Activated CD8-positive, alpha-beta T cell treated with anti-CD3 and anti-CD28 coated beads, Interleukin-2, amount 10 ng/mL, durations not matched to agents 7 days and 5 days (primary cell): ENCODE data around the gene C6orf62. TPM values are rescaled to one million over a fixed set of nuclear protein-coding genes. Genes with fewer than 3 reads are reported as not detected.
A peak's percentile ranks its signal among the peaks of the same experiment; 100 is the strongest.
"Not testable (repeated sequence)": the region's sequence is repeated elsewhere in the genome, so short reads cannot be mapped to it uniquely, and the experiment has no call there.

Source experiments
- ATAC-seq: fragments of 150-1000 bp; cut with Tn5 transposase; one replicate; pipeline ENCODE4 v1.10.0; 2021; ENCODE audit warnings: moderate library complexity
- CTCF ChIA-PET: fragments of 350-600 bp; sonication (Branson Sonifier 250); formaldehyde crosslinking; loops from one replicate; lab custom pipeline; 2021; ENCODE audit warnings: antibody characterized with exemption; lab: Charles Lee
- POLR2A ChIA-PET: fragments of 350-600 bp; sonication (Branson Sonifier 250); formaldehyde crosslinking; loops from one replicate; lab custom pipeline; 2021; ENCODE audit warnings: antibody characterized with exemption; lab: Charles Lee
- DNase-seq: peaks from one replicate; pipeline ENCODE4 v3.0.0-alpha.2; 2020
- H3K27ac Mint-ChIP-seq: one replicate; pipeline ENCODE4 v1.8.0; 2021; ENCODE audit warnings: mild to moderate bottlenecking, mixed read lengths
- H3K27me3 Mint-ChIP-seq: one replicate; pipeline ENCODE4 v1.8.0; 2021; ENCODE audit warnings: low read depth, mixed read lengths
- H3K36me3 Mint-ChIP-seq: one replicate; pipeline ENCODE4 v1.8.0; 2021; ENCODE audit warnings: low read depth, mixed read lengths
- H3K4me1 Mint-ChIP-seq: one replicate; pipeline ENCODE4 v1.8.0; 2021; ENCODE audit warnings: low read depth, mixed read lengths
- H3K4me3 Mint-ChIP-seq: one replicate; pipeline ENCODE4 v1.8.0; 2021; ENCODE audit warnings: mild to moderate bottlenecking, mixed read lengths
- H3K9me3 Mint-ChIP-seq: one replicate; pipeline ENCODE4 v1.8.0; 2022; ENCODE audit warnings: mixed read lengths; ENCODE audit not compliant: insufficient read depth
- total RNA-seq, 2 experiments: library from RNA; stranded (reverse); gene quantifications; one replicate each; pipeline ENCODE4 v1.2.3, GENCODE V29; 2021

C6orf62 gene
- total RNA-seq, 2 experiments from 2014 or later: 121 to 128 TPM

DNA sequence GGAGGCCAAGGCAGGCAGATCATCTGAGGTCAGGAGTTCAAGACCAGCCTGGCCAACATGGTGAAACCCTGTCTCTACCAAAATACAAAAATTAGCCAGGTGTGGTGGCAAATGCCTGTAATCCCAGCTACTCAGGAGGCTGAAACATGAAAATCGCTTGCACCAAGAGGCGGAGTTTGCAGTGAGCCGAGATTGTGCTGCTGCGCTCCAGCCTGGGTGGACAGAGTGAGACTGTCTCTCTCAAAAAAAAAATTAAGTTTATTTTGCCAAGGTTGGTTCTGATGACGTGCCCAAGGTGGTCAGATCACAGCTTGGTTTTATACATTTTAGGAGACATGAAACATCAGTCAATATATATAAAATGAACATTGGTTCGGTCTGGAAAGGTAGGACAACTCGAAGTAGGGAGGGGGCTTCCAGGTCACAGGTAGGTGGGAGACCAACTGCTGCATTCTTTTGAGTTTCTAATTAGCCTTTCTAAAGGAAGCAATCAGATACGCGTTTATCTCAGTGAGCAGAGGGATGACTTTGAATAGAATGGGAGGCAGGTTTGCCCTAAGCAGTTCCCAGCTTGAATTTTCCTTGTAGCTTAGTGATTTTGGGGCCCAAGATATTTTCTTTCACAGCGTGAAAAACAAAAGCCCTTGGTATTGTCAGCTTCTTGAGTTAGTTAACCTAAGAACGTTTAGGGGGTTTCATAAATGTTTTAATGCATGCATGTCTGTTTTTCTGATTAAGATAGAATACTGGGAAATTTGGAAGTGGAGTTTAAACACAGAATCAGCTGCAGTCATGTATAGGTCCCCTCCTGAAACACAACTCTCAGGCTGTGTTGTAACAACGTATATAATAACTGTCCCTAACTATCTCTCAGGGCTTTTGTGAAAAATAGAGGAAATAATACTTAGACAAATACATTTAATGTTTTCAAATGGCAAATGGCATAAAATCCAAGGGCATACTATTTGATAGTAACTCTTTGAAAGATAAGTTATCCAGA lies 35.4 kb downstream of the C6orf62 start:
- H3K4me1 Mint-ChIP-seq: no peaks in the 10 kb centered on the region
- H3K4me3 Mint-ChIP-seq: no peak overlapping the region
- ChIA-PET CTCF (no interaction called here), POLR2A (no interaction called here)
- H3K36me3 Mint-ChIP-seq: peaks cover 3% of the 10 kb centered on the region
- no peak overlapping the region for H3K27ac Mint-ChIP-seq
- no peaks in the 10 kb centered on the region for H3K9me3 Mint-ChIP-seq
- DNase-seq: no peak
- no peaks in the 10 kb centered on the region for H3K27me3 Mint-ChIP-seq
- ATAC-seq: no peak

DNA sequence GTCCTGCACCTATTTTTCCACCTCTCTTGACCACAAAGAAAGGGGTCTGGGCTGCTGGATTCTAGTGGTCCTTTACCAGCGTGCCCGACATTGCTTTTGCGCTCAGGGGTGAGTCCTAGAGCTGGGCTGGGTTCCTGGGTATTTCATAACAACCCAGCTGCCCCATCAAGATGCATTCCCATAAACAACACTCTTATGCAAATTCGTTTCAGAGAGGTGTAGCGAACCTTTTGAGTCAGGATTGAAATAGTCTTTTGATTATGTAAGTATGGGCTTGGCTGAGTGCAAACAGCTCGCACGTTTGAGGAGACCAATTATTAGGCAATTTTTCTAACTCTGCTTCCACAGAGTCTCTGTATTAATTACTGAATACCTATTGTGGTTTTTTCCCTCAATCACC lies 38.4 kb downstream of the C6orf62 start:
- ChIA-PET POLR2A (no interaction called here), CTCF (no interaction called here)
- H3K9me3 Mint-ChIP-seq: no peaks in the 10 kb centered on the region

DNA sequence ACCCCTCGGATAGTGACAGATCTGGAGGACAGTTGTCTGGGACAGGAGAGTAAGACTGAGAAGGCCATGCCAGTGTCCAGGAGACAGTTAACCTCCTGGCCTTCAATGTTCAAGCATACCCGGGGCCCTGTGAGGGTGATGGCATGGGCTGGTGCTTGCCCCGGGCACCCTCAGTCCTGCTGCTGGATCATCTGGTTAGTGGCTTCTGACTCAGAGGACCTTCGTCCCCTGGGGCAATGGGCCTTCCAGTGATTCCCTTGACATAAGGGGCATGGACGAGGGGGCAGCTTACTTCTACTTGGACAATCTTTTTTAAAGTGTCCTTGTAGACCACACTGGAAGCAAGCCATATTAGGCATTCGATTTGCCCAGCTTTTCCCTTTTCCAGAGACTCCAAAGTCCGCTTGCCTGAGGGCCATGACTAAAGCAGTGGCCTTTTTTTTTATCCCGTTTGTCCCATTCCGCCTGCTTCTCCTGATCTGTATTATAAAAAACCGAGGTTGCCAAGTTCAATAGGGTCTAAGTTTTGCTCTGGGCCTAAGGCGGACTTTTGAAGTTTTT lies 40.1 kb downstream of the C6orf62 start:
- DNase-seq, H3K9me3 Mint-ChIP-seq, CTCF ChIA-PET, H3K4me1 Mint-ChIP-seq, H3K27me3 Mint-ChIP-seq, H3K4me3 Mint-ChIP-seq, H3K27ac Mint-ChIP-seq, POLR2A ChIA-PET, ATAC-seq: not testable (repeated sequence)
- peaks cover 10% of the 10 kb centered on the region for H3K36me3 Mint-ChIP-seq

More for the DNA sequence above, 38.4 kb downstream of the C6orf62 start:
- DNase-seq: no peak
- no peaks in the 10 kb centered on the region for H3K27me3 Mint-ChIP-seq
- peaks cover 2% of the 10 kb centered on the region for H3K36me3 Mint-ChIP-seq
- no peak for ATAC-seq
- no peak overlapping the region for H3K4me3 Mint-ChIP-seq
- no peaks in the 10 kb centered on the region for H3K4me1 Mint-ChIP-seq
- H3K27ac Mint-ChIP-seq: no peak overlapping the region

DNA sequence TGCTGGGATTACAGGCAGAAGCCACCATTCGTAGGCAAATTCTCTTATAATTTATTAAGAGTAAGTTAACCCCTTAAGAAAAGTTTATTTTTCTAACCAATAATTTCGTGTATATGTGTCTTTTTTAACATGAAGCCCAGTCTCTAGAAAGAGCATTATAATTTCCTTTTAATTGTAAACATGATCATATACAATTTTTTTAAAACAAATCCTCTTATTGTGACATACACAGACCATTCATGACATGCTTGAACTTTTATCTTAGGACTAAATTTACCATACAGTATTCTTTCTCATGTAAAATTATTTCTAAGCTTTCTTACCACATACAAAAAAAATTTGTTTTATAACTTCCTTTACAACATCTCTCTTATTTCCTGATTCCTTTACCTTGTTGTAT lies 45.3 kb downstream of the C6orf62 start:
- POLR2A ChIA-PET: interaction anchor here (0.7 kb wide), 1 partner anchor 27 kb away, joined by 3 read pairs; no protein-coding TSS in a partner anchor
- H3K4me3 Mint-ChIP-seq: no peak overlapping the region
- H3K4me1 Mint-ChIP-seq: peaks cover 6% of the 10 kb centered on the region
- peaks cover 31% of the 10 kb centered on the region for H3K36me3 Mint-ChIP-seq
- peaks cover 38% of the 10 kb centered on the region for H3K9me3 Mint-ChIP-seq
- ATAC-seq: no peak
- no peak for DNase-seq
- no peak overlapping the region for H3K27ac Mint-ChIP-seq
- H3K27me3 Mint-ChIP-seq: no peaks in the 10 kb centered on the region
- CTCF ChIA-PET: no interaction called here

DNA sequence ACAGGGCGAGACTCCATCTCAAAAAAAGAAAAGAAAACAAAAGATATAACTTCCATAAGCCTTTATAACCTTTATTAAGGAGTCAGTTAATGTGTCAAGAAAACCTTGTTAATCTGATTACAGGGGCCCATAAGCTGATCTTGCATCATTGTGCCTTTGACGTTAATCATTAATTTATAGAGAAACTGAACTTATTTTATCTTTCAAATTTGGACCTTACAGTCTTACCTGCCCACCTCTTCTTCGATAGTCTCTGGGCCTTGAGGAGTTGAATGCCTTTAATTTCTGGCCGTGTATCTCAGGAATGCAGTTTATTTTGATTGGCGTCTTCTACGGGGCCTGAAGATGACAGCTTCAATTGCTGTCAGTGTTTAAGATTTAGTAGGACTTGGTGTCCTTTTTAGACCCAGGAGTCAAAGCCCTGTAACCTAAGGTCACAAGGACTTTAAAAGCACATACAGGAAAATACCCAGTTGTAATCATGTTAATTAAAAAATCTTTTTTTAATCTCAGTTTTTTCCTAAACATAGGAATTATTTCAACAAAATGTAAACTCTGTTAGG lies 46.3 kb downstream of the C6orf62 start:
- Mint-ChIP-seq H3K4me1 (peaks cover 14% of the 10 kb centered on the region), H3K36me3 (peaks cover 31% of the 10 kb centered on the region), H3K27me3 (no peaks in the 10 kb centered on the region), H3K4me3 (no peak overlapping the region), H3K27ac (no peak overlapping the region), H3K9me3 (peaks cover 38% of the 10 kb centered on the region)
- no peak for DNase-seq
- POLR2A ChIA-PET: no interaction called here
- no peak for ATAC-seq
- CTCF ChIA-PET: interaction anchor here (0.8 kb wide), 1 partner anchor 91 kb away, joined by 3 read pairs; no protein-coding TSS in a partner anchor

DNA sequence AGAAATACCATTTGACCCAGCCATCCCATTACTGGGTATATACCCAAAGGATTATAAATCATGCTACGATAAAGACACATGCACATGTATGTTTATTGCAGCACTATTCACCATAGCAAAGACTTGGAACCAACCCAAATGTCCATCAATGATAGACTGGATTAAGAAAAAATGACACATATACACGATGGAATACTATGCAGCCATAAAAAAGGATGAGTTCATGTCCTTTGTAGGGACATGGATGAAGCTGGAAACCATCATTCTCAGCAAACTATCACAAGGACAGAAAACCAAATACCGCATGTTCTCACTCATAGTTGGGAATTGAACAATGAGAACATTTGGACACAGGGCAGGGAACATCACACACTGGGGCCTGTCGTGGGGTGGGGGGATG lies 47.9 kb downstream of the C6orf62 start:
- POLR2A ChIA-PET: not testable (repeated sequence)

DNA sequence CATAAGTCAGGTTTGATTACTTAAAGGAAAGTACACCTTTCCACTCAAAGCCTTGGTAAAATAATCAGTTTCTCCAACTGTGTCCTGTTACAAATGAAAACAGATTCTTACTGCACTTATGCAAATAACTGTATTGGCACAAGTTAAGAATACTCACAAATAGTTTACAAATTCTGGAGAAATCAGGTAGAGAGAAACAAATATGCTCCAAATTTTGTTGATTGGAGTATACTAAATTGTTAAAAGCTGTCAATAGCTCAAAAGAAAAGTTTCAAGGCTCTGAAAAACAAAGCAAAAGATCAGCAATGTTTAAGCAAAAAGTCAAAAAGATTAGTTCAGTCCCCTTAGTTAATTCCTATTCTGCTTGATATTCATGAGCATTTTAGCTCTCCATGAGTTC lies 48.5 kb downstream of the C6orf62 start:
- Mint-ChIP-seq H3K9me3 (peaks cover 38% of the 10 kb centered on the region), H3K4me1 (peaks cover 29% of the 10 kb centered on the region), H3K36me3 (peaks cover 45% of the 10 kb centered on the region)
- H3K4me3 Mint-ChIP-seq, H3K27me3 Mint-ChIP-seq, ATAC-seq, DNase-seq, H3K27ac Mint-ChIP-seq, POLR2A ChIA-PET: not testable (repeated sequence)
- CTCF ChIA-PET: interaction anchor here (0.7 kb wide), 1 partner anchor 58 kb away, joined by 3 read pairs; no protein-coding TSS in a partner anchor

More for the DNA sequence above, 47.9 kb downstream of the C6orf62 start:
- not testable (repeated sequence) for DNase-seq, H3K27me3 Mint-ChIP-seq, H3K4me3 Mint-ChIP-seq, ATAC-seq, H3K27ac Mint-ChIP-seq
- Mint-ChIP-seq H3K36me3 (peaks cover 43% of the 10 kb centered on the region), H3K9me3 (peaks cover 38% of the 10 kb centered on the region), H3K4me1 (peaks cover 25% of the 10 kb centered on the region)
- CTCF ChIA-PET: interaction anchor here (0.7 kb wide), 1 partner anchor 58 kb away, joined by 3 read pairs; no protein-coding TSS in a partner anchor

DNA sequence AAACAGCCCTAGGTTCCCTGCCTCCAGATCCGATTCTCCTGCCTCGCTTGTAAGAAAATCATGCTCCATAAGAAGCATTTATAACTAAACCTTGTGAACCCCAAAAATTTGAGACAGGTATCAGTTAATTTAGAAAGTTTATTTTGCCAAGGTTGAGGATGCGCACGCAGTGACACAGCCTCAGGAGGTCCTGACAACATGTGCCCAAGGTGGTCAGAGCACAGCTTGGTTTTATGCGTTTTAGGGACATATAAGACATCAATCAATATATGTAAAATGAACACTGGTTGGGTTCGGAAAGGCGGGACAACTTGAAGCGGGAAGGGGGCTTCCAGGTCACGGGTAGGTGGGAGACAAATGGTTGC lies 50.0 kb downstream of the C6orf62 start:
- DNase-seq: no peak
- Mint-ChIP-seq H3K27ac (no peak overlapping the region), H3K36me3 (peaks cover 47% of the 10 kb centered on the region), H3K27me3 (no peaks in the 10 kb centered on the region), H3K4me3 (peak overlapping the region; percentile 42), H3K4me1 (peaks cover 42% of the 10 kb centered on the region), H3K9me3 (peaks cover 37% of the 10 kb centered on the region)
- CTCF ChIA-PET: interaction anchor here (1.7 kb wide), 1 partner anchor 88 kb away, joined by 4 read pairs; no protein-coding TSS in a partner anchor
- no peak for ATAC-seq
- POLR2A ChIA-PET: interaction anchor here (0.6 kb wide), 1 partner anchor 29 kb away, joined by 5 read pairs; no protein-coding TSS in a partner anchor

DNA sequence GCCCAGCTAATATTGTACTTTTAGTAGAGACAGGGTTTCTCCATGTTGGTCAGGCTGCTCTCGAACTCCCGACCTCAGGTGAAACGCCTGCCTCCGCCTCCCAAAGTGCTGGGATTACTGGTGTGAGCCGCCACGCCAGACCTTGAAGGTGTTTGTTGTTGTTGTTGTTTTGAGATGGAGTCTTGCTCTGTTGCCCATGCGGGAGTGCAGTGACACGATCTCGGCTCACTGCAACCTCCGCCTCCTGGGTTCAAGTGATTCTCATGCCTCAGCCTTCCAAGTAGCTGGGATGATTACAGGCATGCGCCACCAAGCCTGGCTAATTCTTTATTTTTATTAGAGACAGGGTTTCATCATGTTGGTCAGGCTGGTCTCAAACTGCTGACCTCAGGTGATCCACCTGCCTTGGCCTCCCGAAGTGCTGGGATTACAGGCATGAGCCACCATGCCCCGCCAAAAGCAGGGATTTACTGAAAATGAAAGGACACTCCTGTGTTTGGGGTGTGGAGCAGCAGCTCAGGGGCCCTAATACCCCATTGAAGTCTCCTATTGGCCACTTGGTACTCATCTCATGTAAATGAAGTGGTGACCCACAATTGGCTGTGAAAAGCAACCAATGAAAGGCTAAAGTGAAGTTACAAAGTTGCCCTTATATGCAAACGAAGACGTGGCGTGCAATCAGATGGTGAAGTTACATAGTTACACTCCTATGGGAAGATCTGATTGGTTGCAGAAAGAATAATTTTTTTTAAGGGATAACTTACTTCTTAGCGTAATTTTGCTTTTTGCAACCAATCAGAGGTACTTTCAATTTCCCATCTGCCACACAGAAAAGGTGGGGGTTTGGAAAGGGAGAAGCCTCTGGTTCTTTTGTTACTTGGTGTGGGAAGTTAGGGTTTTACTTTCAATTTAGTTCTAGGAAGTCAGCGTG lies 50.6 kb downstream of the C6orf62 start:
- not testable (repeated sequence) for H3K27me3 Mint-ChIP-seq, DNase-seq, ATAC-seq
- POLR2A ChIA-PET: interaction anchor here (0.6 kb wide), 1 partner anchor 30 kb away, joined by 5 read pairs; no protein-coding TSS in a partner anchor
- CTCF ChIA-PET: interaction anchor here (0.6 to 1.7 kb wide), 2 partner anchors 84 to 87 kb away, joined by 3 to 4 read pairs; no protein-coding TSS in a partner anchor
- H3K4me3 Mint-ChIP-seq: peak overlapping the region; percentile 98
- H3K27ac Mint-ChIP-seq: peak overlapping the region; percentile 100
- H3K36me3 Mint-ChIP-seq: peaks cover 51% of the 10 kb centered on the region
- H3K9me3 Mint-ChIP-seq: peaks cover 35% of the 10 kb centered on the region
- peaks cover 45% of the 10 kb centered on the region for H3K4me1 Mint-ChIP-seq

DNA sequence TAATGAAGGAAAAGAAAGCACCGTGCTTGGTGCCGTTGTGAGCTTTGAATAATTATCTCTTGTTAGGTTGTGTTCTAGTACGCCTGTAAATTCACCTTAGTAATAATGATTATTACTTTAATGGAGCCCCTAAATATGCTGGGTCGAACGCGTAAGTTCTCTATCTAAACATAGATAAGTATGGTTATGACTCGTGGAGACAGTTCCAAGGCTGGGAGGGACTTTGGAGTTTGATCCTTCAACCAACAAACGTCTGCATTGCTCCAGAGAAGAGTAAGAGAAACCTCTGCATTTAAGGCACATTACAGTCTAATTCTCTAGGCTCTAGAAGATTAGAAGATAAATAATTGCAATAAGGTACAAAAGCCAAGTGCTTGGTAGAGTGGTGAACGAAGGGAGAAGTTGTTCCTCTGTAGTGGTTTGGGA lies 51.6 kb downstream of the C6orf62 start:
- H3K27me3 Mint-ChIP-seq: no peaks in the 10 kb centered on the region
- H3K9me3 Mint-ChIP-seq: peaks cover 28% of the 10 kb centered on the region
- H3K4me3 Mint-ChIP-seq: peak overlapping the region; percentile 98
- peak overlapping the region; percentile 100 for H3K27ac Mint-ChIP-seq
- ChIA-PET CTCF (interaction anchor here (0.8 to 3.2 kb wide), 11 partner anchors 9 to 267 kb away, joined by 3 to 25 read pairs (median 5); partner anchors contain the start of genes ALDH5A1, C6orf62 and KIAA0319), POLR2A (interaction anchor here (1.0 to 2.9 kb wide), 7 partner anchors 22 to 87 kb away, joined by 3 to 17 read pairs (median 5); partner anchors contain the start of genes C6orf62 and KIAA0319)
- H3K4me1 Mint-ChIP-seq: peaks cover 45% of the 10 kb centered on the region
- H3K36me3 Mint-ChIP-seq: peaks cover 56% of the 10 kb centered on the region
- ATAC-seq: no peak
- no peak for DNase-seq
